K562 (cell line): ENCODE results near the gene ALOXE3. TPM values are rescaled to one million over a fixed set of nuclear protein-coding genes. Genes with fewer than 3 reads are reported as not detected.

Source experiments
- CBX3 ChIP-seq, 2 experiments: IDR thresholded peaks; 1 replicate in 1 of 2; 2 replicates in 1 of 2; pipeline ENCODE4 v1.6.1; 2012; ENCODE audit warnings: inconsistent platforms in 2 of 2, low read length in 2 of 2, borderline replicate concordance in 1 of 2, control low read depth in 1 of 2
- CREM ChIP-seq: IDR thresholded peaks from 2 replicates; pipeline ENCODE4 v1.6.1; 2014; ENCODE audit warnings: antibody characterized with exemption, low read depth
- DDX20 ChIP-seq: fragments of 450-650 bp; IDR thresholded peaks from 2 replicates; pipeline ENCODE4 v1.6.1; 2016; ENCODE audit warnings: missing genetic modification characterization, low read depth, mild to moderate bottlenecking, missing compliant biosample characterization, moderate library complexity
- MEF2D ChIP-seq: conservative IDR thresholded peaks from 2 replicates; pipeline ENCODE4 v1.6.1; 2016; ENCODE audit warnings: low read depth, missing genetic modification characterization, missing compliant biosample characterization
- NR1H2 ChIP-seq: sonication (generic); formaldehyde crosslinking; IDR thresholded peaks from 2 replicates; pipeline ENCODE4 v1.4.0; 2020; ENCODE audit warnings: mild to moderate bottlenecking, missing genetic modification reagents
- RFX5 ChIP-seq: IDR thresholded peaks from 2 replicates; pipeline ENCODE4 v1.6.1; 2011; ENCODE audit warnings: low read depth, mild to moderate bottlenecking, improper control_type of control experiment, low read length
- SIRT6 ChIP-seq: IDR thresholded peaks from one replicate; pipeline ENCODE4 v1.6.1; 2012; ENCODE audit warnings: low read depth, mild to moderate bottlenecking, control low read depth, inconsistent platforms, low read length, moderate library complexity
- SP1 ChIP-seq: sonication (generic); formaldehyde crosslinking; IDR thresholded peaks from 2 replicates; pipeline ENCODE4 v1.8.1; 2022; ENCODE audit warnings: mild to moderate bottlenecking, missing genetic modification reagents
- TCF3 ChIP-seq: sonication (generic); formaldehyde crosslinking; IDR thresholded peaks from 2 replicates; pipeline ENCODE4 v1.4.0; 2020; ENCODE audit warnings: mild to moderate bottlenecking, missing genetic modification reagents
- TEAD1 ChIP-seq, 2 experiments: fragments of 450-650 bp in 1 of 2; sonication (generic) in 1 of 2; formaldehyde crosslinking; IDR thresholded peaks; 2 replicates each; pipeline versions ENCODE4 v1.4.0 to v1.8.0; 2020 to 2022; ENCODE audit warnings: mild to moderate bottlenecking in 2 of 2, missing genetic modification reagents in 1 of 2
- ZNF146 ChIP-seq: IDR thresholded peaks from one replicate; pipeline ENCODE4 v1.6.1; 2018; ENCODE audit warnings: missing compliant biosample characterization; ENCODE audit not compliant: unreplicated experiment
- ZNF174 ChIP-seq: fragments of 250-450 bp; sonication (Bioruptor Pico); IDR thresholded peaks from 2 replicates; pipeline ENCODE4 v1.4.0; 2020; ENCODE audit warnings: mild to moderate bottlenecking
- ZNF175 ChIP-seq: fragments of 200-800 bp; sonication (Bioruptor generic); IDR thresholded peaks from 2 replicates; pipeline ENCODE4 v1.6.1; 2016; ENCODE audit warnings: low read depth, mild to moderate bottlenecking, missing genetic modification characterization, missing compliant biosample characterization
- ZNF347 ChIP-seq: fragments of 450-650 bp; formaldehyde crosslinking; IDR thresholded peaks from 2 replicates; pipeline ENCODE4 v1.4.0; 2020; ENCODE audit warnings: low read depth, mild to moderate bottlenecking, moderate library complexity
- ZNF444 ChIP-seq: fragments of 250-450 bp; sonication (Bioruptor Pico); IDR thresholded peaks from 2 replicates; pipeline ENCODE4 v1.4.0; 2020; ENCODE audit warnings: mild to moderate bottlenecking, moderate library complexity
- ZNF583 ChIP-seq: fragments of 250-450 bp; sonication (Bioruptor Pico); IDR thresholded peaks from 2 replicates; pipeline ENCODE4 v1.4.0; 2020
- ZNF717 ChIP-seq: fragments of 250-450 bp; sonication (Bioruptor Pico); IDR thresholded peaks from 2 replicates; pipeline ENCODE4 v1.5.0; 2021
- ZNF830 ChIP-seq: fragments of 250-450 bp; sonication (Bioruptor Pico); IDR thresholded peaks from 2 replicates; pipeline ENCODE4 v1.5.0; 2021; ENCODE audit warnings: mild to moderate bottlenecking
- polyA plus RNA-seq, 8 experiments: library from polyadenylated mRNA; depleted of rRNA in 4 of 8; stranded (reverse) in 5 of 8; unstranded in 3 of 8; fragments of >200 nt; fragmentation: Nextera tagmentation in 2 of 8; fragmentation: Illumina TruSeq in 1 of 8; extraction: Ambion mirVana in 2 of 8; extraction: Trizol in 1 of 8; gene quantifications; 2 replicates each; pipeline versions ENCODE4 v1.2.1 to v1.2.3, GENCODE V29; 2011 to 2014; ENCODE audit warnings: inconsistent platforms in 1 of 8, missing spikeins in 1 of 8
- total RNA-seq, 7 experiments: library from RNA; depleted of rRNA in 6 of 7; stranded (reverse); fragments of >200 nt in 6 of 7; fragmentation: Illumina TruSeq in 2 of 7; extraction: Trizol in 2 of 7; gene quantifications; 2 replicates each; pipeline versions ENCODE4 v1.2.1 to v1.2.3, GENCODE V29; 2011 to 2021; ENCODE audit warnings: low replicate concordance in 1 of 7
- TF ChIP-seq, protein P1 (sequence below): fragments of 250-450 bp; sonication (Bioruptor Pico); IDR thresholded peaks from 2 replicates; pipeline ENCODE4 v1.4.0; 2020
- TF ChIP-seq, protein P2 (sequence below): fragments of 250-450 bp; sonication (Bioruptor Pico); IDR thresholded peaks from 2 replicates; pipeline ENCODE4 v1.5.1; 2021; ENCODE audit warnings: mild to moderate bottlenecking
- TF ChIP-seq, protein P3 (sequence below): fragments of 450-650 bp; formaldehyde crosslinking; IDR thresholded peaks from 2 replicates; pipeline ENCODE4 v1.4.0; 2020; ENCODE audit warnings: mild to moderate bottlenecking, moderate library complexity
- TF ChIP-seq, protein P4 (sequence below): fragments of 450-650 bp; formaldehyde crosslinking; IDR thresholded peaks from 2 replicates; pipeline ENCODE4 v1.4.0; 2022; ENCODE audit warnings: missing genetic modification characterization
- TF ChIP-seq, protein P5 (sequence below): IDR thresholded peaks from 2 replicates; pipeline ENCODE4 v1.6.1; 2014; ENCODE audit warnings: antibody characterized with exemption

ALOXE3 gene
- total and polyA plus RNA-seq, 9 of the 15 experiments (the other 6 are each of a cell fraction or from before 2014, with no cell fraction given), result 0.04 TPM; not detected in 8

DNA sequence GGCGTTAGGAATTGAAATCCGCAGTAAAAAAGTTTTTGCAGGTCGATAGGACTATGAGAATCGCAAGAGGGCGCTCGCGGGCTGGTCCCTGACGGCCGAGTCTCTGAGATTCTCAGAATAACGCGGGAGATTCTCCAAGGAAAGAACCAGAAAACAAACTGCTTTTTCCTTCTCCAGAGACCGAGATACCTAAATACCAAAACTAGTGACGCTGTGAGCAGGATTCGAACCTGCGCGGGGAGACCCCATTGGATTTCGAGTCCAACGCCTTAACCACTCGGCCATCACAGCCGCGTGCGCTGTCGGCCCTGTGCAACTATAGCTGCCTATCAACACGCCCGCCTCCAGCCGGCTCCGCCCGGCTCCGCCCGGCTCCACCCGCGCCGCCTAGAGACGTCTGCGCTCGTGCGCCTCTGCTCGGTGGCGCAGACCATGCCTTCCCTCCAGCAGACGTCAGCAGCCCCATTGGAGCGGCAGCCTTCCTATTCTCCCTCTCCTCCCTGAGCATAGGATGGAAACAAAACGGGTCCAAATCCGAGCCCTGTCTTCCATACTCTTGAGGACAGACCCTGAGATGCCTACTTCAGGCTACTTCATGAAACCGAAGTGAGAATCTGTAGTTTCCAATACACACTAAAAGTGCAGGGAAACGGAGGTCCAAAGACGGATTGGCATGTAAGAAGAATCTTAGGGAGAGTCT, 20.5 kb upstream of the ALOXE3 start (continued):
- TF ChIP-seq RFX5 (peak; percentile 60; the same call in 1 of the 2 replicates), CREM (peak; percentile 91), TCF3 (CRISPR knock-in tag) (no peak; the same call in 1 of the 2 replicates), ZNF146 (CRISPR knock-in tag) (no peak), ZNF174 (CRISPR knock-in tag) (no peak), ZNF583 (CRISPR knock-in tag) (0 out of 2 replicates have a peak, but pooled peaks have one; percentile 12), SP1 (CRISPR knock-in tag) (peak; percentile 88), ZNF175 (no peak), DDX20 (tag) (no peak), CBX3 (IDR thresholded peaks at IDR 0.05; ENCODE audit: borderline replicate concordance in 1 of 2, low read length in 2 of 2) (no peak; a peak in 1 of 3 replicates), ZNF717 (CRISPR knock-in tag) (no peak), ZNF347 (CRISPR knock-in tag) (no peak), ZNF830 (CRISPR knock-in tag) (no peak), ZNF444 (CRISPR knock-in tag) (no peak), TEAD1 (CRISPR knock-in tag; IDR thresholded peaks at IDR 0.05) (no peak), SIRT6 (no peak), MEF2D (tag) (no peak; the same call in 1 of the 2 replicates), NR1H2 (CRISPR knock-in tag) (no peak)
- TF ChIP-seq, protein P1, sequence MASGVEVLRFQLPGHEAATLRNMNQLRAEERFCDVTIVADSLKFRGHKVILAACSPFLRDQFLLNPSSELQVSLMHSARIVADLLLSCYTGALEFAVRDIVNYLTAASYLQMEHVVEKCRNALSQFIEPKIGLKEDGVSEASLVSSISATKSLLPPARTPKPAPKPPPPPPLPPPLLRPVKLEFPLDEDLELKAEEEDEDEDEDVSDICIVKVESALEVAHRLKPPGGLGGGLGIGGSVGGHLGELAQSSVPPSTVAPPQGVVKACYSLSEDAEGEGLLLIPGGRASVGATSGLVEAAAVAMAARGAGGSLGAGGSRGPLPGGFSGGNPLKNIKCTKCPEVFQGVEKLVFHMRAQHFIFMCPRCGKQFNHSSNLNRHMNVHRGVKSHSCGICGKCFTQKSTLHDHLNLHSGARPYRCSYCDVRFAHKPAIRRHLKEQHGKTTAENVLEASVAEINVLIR (CRISPR knock-in tag), result peak; percentile 26; the same call in 1 of the 2 replicates
- TF ChIP-seq, protein P2, sequence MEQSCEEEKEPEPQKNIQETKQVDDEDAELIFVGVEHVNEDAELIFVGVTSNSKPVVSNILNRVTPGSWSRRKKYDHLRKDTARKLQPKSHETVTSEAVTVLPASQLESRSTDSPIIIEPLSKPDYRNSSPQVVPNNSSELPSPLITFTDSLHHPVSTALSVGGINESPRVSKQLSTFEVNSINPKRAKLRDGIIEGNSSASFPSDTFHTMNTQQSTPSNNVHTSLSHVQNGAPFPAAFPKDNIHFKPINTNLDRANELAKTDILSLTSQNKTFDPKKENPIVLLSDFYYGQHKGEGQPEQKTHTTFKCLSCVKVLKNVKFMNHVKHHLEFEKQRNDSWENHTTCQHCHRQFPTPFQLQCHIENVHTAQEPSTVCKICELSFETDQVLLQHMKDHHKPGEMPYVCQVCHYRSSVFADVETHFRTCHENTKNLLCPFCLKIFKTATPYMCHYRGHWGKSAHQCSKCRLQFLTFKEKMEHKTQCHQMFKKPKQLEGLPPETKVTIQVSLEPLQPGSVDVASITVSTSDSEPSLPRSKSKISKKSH, result no peak
- TF ChIP-seq, protein P3, sequence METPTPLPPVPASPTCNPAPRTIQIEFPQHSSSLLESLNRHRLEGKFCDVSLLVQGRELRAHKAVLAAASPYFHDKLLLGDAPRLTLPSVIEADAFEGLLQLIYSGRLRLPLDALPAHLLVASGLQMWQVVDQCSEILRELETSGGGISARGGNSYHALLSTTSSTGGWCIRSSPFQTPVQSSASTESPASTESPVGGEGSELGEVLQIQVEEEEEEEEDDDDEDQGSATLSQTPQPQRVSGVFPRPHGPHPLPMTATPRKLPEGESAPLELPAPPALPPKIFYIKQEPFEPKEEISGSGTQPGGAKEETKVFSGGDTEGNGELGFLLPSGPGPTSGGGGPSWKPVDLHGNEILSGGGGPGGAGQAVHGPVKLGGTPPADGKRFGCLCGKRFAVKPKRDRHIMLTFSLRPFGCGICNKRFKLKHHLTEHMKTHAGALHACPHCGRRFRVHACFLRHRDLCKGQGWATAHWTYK, result no peak
- TF ChIP-seq, protein P4, sequence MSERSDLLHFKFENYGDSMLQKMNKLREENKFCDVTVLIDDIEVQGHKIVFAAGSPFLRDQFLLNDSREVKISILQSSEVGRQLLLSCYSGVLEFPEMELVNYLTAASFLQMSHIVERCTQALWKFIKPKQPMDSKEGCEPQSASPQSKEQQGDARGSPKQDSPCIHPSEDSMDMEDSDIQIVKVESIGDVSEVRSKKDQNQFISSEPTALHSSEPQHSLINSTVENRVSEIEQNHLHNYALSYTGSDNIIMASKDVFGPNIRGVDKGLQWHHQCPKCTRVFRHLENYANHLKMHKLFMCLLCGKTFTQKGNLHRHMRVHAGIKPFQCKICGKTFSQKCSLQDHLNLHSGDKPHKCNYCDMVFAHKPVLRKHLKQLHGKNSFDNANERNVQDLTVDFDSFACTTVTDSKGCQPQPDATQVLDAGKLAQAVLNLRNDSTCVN (CRISPR knock-in tag), result no peak
- TF ChIP-seq, protein P5, sequence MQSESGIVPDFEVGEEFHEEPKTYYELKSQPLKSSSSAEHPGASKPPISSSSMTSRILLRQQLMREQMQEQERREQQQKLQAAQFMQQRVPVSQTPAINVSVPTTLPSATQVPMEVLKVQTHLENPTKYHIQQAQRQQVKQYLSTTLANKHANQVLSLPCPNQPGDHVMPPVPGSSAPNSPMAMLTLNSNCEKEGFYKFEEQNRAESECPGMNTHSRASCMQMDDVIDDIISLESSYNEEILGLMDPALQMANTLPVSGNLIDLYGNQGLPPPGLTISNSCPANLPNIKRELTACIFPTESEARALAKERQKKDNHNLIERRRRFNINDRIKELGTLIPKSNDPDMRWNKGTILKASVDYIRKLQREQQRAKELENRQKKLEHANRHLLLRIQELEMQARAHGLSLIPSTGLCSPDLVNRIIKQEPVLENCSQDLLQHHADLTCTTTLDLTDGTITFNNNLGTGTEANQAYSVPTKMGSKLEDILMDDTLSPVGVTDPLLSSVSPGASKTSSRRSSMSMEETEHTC, result no peak
